Activated CD4-positive, alpha-beta T cell treated with anti-CD3 and anti-CD28 coated beads, Interleukin-2, amount 50 U/mL, for 24 hours (primary cell): Measurements from ENCODE around the gene FUT8.
"Not testable (repeated sequence)": the region's sequence is repeated elsewhere in the genome, so short reads cannot be mapped to it uniquely, and the experiment has no call there.

ENCODE experiments used
- DNase-seq, 2 donors: peaks; one replicate each; pipeline ENCODE4 v3.0.0-alpha.2; 2020; ENCODE audit warnings: low read depth in 1 of 2, low spot score in 1 of 2

FUT8 gene

DNA sequence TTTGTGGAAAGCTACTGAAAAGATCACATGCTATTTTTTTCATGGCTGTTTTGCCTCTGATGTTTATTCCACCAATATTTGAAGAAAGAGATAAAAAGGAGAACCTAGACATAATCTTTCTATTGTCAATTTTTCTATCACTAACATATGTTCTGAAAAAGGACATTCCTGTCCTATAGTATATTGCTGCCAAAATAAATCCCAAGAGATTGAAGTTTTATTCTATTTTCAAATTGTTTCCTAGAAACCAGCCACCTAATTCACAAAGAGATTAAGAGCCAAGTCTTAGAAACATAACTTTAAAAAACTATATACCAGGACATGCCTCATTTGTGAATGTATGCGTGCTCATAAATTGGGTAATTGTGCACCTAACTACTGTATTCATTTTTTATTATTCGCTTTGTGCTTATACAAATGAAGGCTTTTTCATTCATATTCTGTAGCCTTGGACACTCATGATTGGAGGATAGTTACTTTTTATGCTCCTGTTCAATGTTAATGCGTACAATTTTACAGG lies 200.7 kb downstream of the FUT8 start:
- DNase-seq = no peak

DNA sequence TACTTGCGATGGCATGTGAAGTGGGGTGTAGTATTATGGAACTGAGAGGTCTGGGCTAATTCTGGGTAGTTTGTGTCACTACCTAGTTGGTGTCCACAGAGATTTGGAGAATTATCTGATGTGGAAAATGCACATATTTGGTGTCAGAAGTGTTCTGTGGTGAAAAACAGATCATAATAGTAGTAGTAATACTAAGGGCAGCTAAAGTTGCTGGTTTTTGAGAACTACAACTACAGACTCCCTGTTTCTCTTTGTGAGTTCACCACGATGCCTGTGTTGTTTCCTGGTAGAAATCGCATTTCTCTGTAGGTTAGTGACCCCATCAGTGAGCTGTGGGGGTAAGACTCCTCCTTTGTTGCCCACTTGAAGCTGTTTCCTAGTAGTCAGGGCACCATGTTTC lies 206.5 kb downstream of the FUT8 start:
- DNase-seq = no peak

DNA sequence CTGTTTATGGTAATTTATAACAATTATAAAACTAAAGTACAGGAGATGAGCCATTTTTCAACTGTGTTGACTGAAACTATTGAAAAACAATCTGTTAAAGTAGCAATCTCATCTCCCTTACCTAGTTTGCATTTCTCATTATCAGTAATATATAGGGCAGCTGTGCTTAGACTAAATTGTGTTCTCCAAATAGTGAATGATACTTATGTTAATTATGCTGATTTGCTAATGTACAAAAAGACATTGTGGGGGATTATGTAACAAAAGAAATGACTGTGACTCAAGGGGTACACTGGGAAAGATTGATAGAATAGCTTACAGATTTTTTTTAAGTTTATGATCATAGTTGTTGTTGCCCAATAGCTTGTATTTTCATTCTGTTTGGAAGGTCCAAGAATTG lies 207.7 kb downstream of the FUT8 start:
- DNase-seq = no peak

DNA sequence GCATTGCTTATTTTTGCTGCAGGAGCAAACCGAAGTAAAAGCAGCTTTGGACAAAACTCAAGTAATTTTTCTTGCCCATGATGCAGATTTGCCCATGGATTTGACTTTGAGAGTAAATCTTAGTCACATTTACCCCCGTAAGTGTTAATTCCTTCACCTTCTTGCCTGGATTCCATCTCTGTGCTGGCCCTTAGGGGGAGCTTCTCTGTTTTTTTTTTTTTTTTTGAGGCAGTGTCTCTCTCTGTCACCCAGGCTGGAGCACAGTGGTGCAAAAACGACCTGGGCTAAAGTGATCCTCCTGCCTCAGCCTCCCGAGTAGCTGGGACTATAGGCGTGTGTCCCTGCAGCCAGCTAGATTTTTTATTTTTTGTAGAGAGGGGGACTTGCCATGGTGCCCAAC lies 210.2 kb downstream of the FUT8 start:
- DNase-seq = no peak

DNA sequence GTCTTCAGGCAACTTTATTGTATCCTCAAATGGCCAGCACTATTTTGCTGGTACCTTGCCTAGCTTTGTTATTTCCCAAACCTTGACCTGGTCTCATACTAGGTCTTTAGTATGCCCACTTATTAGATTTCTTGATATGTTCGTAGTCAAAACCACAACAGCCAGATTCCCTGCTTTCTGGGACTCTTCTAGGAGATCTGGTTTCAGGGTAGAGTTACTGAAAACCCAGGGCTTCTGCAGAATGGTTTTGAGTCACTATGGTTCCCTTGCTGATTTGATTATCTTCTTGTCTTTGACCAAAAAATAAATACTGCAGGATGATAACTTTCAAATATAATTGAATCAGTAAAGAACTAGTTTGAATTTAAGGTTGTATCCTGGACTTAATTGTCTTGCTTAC lies 211.2 kb downstream of the FUT8 start:
- DNase-seq = no peak

DNA sequence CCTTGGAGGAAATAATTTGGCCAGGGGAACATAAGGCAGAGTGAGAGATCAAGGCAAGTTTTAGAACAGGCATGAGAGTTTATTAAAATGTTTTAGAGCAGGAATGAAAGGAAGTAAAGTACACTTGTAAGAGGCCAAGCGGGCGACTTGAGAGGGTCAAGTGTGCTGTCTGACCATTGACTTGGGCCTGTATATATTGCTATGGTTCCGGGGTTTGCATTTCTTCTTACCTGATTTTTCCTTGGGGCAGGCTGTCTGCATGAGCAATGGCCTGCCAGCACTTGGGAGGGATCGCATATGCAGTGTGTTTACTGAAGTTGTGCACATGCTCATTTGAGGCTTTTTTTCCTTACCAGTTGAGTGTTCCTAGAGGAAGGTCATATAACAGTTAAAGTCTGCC lies 214.8 kb downstream of the FUT8 start:
- DNase-seq = no peak

DNA sequence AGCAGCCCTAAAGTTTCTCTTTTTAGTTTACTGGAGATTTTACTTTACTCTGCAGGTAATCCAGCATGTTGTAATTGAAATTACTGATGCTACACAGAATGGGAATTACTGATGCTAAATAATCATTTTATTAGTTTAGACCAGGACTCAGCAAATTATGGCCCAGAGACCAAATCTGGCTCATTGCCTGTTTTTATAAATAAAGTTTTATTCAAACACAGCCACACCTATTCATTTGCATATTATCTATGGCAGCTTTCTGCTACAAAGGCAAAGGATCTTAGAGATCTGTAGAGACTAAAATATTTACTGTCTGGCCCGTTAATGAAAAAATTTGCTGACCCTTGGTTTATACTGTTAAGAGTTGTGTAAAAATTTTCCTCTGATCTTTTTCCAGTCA lies 216.1 kb downstream of the FUT8 start:
- DNase-seq = no peak

DNA sequence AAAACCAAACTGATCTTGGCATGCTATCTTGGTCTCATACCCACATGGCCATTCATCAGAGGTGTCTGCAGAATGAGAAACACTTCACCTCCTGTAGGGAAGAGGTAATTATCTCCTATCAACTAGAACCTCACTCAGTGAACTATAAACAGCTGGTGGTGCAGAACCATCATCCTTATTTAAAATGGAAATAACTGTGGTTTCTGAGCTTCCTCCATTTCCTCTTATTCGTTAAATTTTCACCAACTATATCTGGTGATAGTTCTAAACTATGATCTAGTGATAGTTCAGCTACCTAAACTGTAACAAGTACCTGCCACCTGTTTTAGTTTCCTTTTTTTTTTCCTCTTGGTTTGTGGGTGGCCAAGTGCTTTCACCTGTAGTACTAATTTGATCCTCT lies 218.5 kb downstream of the FUT8 start:
- DNase-seq = no peak

DNA sequence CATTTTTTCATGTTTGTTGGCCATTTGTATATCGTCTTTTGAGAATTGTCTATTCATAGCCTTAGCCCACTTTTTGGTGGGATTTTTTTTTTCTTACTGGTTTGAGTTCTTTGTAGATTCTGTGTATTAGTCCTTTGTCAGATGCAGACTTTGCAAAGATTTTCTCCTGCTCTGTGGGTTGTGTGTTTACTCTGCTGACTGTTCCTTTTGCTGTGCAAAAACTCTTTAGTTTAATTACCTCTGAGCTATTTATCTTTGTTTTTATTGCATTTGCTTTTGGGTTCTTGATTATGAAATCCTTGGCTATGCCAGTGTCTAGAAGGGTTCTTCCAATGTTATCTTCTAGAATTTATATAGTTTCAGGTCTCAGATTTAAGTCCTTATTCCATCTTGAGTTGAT lies 220.0 kb downstream of the FUT8 start:
- no peak for DNase-seq

DNA sequence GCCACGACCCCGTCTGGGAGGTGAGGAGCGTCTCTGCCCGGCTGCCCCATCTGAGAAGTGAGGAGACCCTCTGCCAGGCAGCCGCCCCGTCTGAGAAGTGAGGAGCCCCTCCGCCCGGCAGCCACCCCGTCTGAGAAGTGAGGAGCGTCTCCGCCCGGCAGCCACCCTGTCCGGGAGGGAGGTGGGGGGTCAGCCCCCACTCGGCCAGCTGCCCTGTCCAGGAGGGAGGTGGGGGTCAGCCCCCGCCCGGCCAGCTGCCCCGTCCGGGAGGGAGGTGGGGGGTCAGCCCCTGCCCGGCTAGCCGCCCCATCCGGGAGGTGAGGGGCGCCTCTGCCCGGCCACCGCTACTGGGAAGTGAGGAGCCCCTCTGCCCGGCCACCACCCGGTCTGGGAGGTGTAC lies 221.1 kb downstream of the FUT8 start:
- DNase-seq = not testable (repeated sequence)

DNA sequence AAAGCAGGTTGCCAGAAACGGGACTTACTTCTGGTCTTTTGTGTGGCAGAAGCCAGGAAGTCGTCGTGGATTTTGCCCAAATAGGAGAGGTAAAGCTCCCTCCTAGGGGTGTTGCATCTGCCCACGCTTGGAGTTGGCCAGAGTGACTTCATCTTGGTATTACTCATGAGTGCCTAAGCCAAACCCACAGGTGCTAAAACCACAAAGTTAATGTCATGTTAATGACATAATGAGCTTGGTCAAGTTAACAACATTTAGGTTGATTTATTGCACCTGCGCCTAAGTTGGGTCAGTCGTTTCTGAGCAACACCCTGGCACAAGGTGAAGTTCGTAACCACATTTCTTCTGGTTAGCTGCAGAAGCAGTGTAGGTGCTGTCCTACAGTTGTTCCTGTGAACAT lies 225.2 kb downstream of the FUT8 start:
- peak in 1 of 2 donors; percentile 3 for DNase-seq

DNA sequence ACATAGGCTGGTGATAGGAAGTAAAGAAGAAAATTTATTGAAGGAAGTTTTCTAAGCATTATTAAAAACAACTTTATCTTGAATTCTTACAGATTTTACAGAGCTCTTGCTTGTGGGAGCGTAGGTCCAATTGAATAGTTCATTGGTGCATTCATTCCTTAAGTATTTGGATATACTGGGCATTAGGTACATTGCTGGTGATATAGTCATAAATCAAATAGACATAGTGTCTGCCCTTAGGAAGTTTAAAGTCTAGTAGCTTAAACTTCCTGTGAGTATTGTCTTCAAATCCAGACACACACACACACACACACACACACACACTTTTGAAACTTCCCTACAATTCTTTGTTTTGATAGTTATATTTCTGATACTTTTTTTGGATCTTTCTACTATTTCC lies 226.7 kb downstream of the FUT8 start:
- no peak for DNase-seq

DNA sequence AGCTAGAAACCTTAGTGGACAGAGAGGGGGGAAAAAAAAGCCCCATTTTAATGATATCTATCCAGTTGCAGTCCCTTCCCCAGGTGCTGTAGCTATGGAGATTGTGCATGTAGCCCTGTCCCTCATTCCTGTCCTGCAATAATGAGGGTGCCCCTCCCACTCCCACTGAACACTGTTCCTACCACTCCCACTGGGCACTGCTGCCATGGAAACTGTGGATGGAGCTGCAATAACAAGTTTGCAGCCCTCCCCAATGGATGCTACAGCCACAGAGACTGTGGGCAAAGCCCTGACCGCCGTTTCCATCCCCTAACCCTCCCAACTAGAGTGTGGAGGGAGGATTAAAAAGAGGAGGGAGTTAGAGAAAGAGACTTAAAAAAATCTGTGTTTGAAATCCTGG lies 238.3 kb downstream of the FUT8 start:
- no peak for DNase-seq

DNA sequence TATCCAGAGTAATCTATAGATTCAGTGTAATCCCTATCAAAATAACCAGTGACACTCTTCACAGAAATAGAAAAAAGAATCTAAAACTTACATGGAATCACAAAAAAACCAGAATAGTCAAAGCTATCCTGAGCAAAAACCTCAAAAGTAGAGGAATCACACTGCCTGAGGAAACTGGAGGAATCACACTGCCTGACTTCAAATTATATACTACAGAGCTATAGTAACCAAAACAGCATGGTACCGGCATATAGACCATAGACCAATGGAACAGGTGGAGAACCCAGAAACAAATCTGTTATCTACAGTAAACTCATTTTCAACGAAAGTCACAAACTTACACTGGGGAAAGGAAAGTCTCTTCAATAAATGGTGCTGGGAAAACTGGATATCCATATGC lies 244.0 kb downstream of the FUT8 start:
- DNase-seq = no peak

DNA sequence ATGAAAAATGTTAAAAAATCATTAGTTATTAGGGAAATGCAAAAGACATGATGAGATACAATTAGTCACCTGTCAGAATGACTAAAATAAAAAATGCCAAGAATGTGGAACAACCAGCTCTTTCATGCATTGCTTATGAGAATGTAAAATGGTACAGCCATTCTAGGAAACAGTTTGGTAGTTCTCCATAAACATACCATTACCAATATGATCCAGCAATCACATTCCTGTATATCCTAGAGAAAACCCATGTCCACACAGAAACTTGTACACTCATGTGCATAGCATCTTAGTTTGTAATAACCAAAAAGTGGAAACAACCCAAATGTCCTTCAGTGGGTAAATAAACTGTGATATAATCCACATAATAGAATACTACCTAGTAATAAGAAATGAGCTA lies 245.7 kb downstream of the FUT8 start:
- no peak for DNase-seq

DNA sequence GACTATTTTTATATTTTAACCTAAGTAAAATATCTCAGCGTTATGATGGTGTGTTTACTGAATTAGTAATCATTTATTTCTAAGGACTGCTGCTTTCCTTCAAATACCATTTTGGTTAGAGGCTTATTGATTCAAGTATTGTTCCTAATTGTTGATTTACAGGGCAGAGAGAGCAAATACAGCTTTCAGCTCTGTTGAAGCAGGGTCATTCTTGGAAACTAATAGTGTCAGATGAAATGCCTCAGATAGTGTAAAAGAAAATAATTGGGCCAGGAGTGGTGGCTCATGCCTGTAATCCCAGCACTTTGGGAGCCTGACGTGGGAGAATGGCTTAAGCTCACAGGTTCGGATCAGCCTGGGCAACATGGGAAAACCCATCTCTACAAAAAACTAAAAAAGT lies 249.3 kb downstream of the FUT8 start:
- DNase-seq = no peak

DNA sequence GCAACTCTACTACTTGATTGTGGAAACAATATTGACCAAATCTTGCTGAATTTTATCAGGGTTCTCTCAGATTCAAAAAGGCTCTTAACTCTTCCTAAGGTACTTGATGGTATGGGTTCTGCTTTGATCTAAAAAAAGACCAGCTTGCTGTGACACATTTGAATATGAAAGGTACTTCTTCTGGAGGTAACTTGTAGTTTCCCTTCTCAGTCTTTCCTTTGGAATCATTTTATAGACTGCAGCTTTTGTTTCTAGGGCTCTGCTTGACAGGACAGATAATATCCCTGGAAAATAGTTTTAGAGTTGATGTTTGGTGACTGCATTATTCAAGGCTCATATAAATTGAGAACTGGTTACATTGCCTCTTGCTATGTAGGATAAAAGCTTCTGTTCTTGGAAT lies 251.9 kb downstream of the FUT8 start:
- no peak for DNase-seq

DNA sequence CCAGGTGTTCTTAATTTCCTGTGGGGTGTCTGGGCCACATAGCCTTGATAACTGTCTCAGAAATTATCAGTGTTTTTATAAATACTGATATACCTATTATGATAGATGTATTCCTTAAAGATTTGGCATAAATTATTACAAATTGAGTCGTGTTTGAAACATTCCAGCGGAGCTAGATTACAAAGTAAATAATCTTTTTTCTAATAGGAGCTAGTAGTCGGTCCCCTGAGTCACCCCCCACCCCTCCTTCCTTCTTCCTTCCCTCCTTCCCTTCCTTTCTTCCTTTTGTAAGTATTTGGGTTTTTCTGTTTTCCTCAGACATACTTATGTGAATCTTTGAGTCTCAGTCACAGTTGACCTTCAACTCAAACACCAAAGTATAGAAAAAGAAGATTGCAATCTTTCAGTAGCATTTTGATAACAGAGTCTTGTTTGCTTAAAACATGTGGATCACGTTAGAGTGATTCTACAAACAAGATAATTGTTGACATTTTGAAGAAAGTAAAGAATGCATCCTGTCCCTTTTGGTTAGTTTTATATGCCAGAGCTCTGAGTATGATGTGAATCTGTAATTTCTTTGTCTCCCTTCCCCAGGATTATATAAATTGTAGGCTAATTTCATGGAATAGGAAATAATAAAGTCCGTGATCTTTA lies 264.0 kb downstream of the FUT8 start:
- no peak for DNase-seq

DNA sequence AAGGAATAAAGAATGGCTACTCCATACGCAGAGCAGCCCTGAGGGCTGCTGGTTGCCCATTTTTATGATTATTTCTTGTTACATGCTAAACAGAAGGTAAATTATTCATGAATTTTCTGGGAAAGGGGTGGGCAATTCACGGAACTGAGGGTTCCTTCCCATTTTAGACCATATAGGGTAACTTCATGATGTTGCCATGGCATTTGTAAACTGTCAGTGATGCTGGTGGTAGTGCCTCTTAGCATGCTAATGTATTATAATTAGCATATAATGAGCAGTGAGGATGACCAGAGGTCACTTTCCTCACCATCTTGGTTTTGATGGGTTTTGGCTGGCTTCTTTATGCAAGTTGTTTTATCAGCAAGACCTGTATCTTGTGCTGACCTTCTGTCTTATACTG lies 273.0 kb downstream of the FUT8 start:
- DNase-seq = no peak

DNA sequence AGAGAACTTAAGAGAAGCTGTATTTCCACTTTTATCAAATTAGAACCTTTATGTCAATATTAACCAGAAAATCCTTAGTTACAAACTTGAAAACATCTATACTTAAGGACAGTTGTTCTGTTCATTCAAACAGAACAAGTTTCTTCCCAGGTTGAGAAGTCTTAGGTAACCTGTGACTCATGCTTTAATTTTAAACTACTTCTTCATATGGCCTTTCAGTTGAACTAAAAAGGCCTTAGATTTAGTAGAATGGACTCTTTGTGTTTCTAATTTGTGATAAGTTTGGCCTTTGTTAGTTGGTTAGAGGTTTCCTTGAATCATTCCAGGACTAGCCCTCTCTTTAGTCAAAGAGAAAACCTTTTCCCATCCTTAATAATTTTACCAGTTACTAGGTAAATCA lies 274.2 kb downstream of the FUT8 start:
- no peak for DNase-seq

DNA sequence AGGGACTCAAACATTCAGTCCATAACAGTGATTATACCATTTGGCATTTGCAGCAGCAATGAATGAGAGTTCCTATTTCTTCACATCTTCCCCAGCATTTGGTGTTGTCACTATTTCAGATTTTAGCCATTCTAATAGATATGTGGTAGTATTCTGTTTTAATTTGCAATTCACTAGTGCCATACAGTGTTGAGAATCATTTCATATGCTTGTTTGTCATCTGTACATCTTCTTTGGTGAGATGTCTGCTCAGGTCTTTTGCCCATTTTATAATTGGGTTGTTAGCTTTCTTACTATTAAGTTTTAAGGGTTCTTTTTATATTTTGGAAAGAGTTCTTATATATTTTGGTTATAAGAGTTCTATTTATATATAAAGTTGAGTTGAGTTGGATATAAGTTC lies 276.5 kb downstream of the FUT8 start:
- DNase-seq = no peak

DNA sequence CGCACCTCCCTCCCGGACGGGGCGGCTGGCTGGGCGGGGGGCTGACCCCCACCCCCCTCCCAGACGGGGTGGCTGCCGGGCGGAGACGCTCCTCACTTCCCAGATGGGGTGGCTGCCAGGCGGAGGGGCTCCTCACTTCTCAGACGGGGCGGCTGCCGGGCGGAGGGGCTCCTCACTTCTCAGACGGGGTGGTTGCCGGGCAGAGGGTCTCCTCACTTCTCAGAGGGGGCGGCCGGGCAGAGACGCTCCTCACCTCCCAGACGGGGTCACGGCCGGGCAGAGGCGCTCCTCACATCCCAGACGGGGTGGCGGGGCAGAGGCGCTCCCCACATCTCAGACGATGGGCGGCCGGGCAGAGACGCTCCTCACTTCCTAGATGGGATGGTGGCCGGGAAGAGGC lies 280.0 kb downstream of the FUT8 start:
- not testable (repeated sequence) for DNase-seq

DNA sequence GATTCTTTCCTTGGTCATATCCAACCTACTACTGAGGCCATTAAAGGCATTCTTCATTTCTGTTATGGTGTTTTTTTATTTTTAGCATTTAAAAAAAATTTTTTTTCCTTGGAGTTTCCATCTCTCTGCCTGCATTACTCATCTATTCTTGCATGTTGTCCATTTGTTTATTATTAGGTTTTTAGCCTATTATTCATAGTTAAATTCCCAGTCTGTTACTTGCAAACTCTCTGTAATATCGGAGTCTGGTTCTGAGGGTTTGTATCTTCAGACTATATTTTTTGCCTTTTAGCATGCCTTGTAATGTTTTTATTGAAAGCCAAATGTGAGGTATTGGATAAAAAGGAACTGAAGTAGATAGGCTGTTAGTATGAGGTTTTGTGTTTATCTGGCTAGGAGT lies 284.3 kb downstream of the FUT8 start:
- no peak for DNase-seq

DNA sequence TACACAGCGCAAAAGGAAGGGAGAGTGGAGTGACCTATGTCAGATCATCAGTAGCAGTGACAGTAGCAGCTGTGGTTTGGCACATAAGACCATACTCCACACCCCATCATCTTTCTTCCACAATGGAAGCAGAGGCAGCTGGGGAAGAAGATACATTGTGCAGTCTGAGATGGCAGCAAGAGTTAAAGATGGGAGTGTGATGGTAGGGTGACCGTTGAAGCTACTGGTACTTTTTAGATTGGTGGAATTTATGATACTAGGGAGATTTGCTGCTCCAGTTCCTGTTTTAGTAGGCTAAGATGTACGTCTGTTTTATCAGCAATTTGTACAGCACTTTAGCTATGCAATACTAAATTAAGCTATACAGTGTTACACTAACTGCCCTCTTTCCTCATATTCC lies 291.0 kb downstream of the FUT8 start:
- DNase-seq = no peak
